ENCODE data around the gene VRK2.

The VRK2 gene

GRCh38 chr2:58046585-58047372 lies at the start of gene VRK2:
Gene VRK2 (plus strand): TSS chr2:58046806. CDS start chr2:58048832, 2,026 bp downstream.
- peak; percentile 52 to 61 for DNase-seq

- no peak for DNase-seq
Measured at GRCh38 chr2:58006256-58006951, 40.2 kb upstream of the VRK2 start.

- no peak for DNase-seq
Measured at GRCh38 chr2:58006952-58007284, 39.7 kb upstream of the VRK2 start.

GRCh38 chr2:58010599-58010998 lies 36.0 kb upstream of the VRK2 start:
- DNase-seq: no peak

GRCh38 chr2:58019229-58019628 lies 27.4 kb upstream of the VRK2 start:
- DNase-seq: no peak

- DNase-seq: no peak
Measured at GRCh38 chr2:58025150-58025933, 21.3 kb upstream of the VRK2 start.

- no peak for DNase-seq
Measured at GRCh38 chr2:58027029-58027428, 19.6 kb upstream of the VRK2 start.

- DNase-seq: no peak
Measured at GRCh38 chr2:58030771-58031170, 15.8 kb upstream of the VRK2 start.

- no peak for DNase-seq
Measured at GRCh38 chr2:58032016-58032763, 14.4 kb upstream of the VRK2 start.

GRCh38 chr2:58032764-58033080 lies 13.9 kb upstream of the VRK2 start:
- no peak for DNase-seq

GRCh38 chr2:58033530-58033929 lies 13.1 kb upstream of the VRK2 start:
- no peak for DNase-seq

GRCh38 chr2:58035352-58035751 lies 11.3 kb upstream of the VRK2 start:
- DNase-seq: no peak

- no peak for DNase-seq
Measured at GRCh38 chr2:58039170-58039611, 7.4 kb upstream of the VRK2 start.

- no peak for DNase-seq
Measured at GRCh38 chr2:58042486-58042970, 4.1 kb upstream of the VRK2 start.

- no peak for DNase-seq
Measured at GRCh38 chr2:58044145-58044544, 2.5 kb upstream of the VRK2 start.

- no peak for DNase-seq
Measured at GRCh38 chr2:58045580-58046334, 849 bp upstream of the VRK2 start.

- DNase-seq: no peak
Measured at GRCh38 chr2:58046335-58046584, 346 bp upstream of the VRK2 start.

GRCh38 chr2:58047373-58047935 lies 848 bp downstream of the VRK2 start:
- DNase-seq: no peak

GRCh38 chr2:58047961-58048360 lies 1.4 kb downstream of the VRK2 start:
- no peak for DNase-seq

GRCh38 chr2:58051445-58051844 lies 4.8 kb downstream of the VRK2 start:
- DNase-seq: no peak

- no peak for DNase-seq
Measured at GRCh38 chr2:58052978-58053377, 6.4 kb downstream of the VRK2 start.

- DNase-seq: no peak
Measured at GRCh38 chr2:58054264-58054663, 7.7 kb downstream of the VRK2 start.
